GM19468 (cell line): ENCODE data around the gene GPC6.

Source experiments
- ATAC-seq: cut with Tn5 transposase; IDR thresholded peaks from one replicate; pipeline ENCODE4 v1.9.1; 2021; ENCODE audit warnings: mild to moderate bottlenecking, moderate library complexity, moderate number of reproducible peaks; ENCODE audit not compliant: unreplicated experiment; ENCODE audit errors: extremely low read depth

The GPC6 gene

DNA sequence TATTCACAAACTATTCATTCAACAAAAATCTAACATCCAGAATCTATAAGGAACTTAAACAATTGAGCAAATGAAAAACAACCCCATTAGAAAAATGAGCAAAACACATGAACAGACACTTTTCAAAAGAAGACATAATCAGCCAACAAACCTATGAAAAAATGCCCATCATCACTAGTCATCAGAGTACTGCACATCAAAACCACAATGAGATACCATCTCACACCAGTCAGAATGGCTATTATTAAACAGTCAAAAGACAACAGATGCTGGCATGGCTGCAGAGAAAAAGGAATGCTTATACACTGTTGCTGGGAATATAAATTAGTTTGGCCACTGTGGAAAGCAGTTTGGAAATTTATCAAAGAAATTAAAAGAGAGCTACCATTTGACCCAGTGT, 487.6 kb downstream of the GPC6 start:
- no peak for ATAC-seq

DNA sequence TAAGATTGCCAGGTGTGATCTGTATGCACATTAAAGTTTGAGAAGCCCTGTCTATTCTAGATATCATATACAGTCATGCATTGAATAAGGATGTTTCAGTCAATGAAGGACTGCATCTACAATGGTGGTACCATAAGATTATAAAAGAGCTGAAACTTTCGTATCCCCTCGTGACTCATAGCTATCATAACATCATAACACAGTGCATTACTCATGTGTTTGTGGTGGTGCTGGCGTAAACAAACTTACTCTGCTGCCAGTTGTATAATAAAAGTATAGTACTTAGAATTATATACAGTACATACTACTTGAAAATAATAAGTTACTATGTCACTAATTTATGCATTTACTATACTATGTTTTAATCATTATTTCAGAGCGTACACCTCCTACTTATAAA, 489.3 kb downstream of the GPC6 start:
- ATAC-seq = no peak

DNA sequence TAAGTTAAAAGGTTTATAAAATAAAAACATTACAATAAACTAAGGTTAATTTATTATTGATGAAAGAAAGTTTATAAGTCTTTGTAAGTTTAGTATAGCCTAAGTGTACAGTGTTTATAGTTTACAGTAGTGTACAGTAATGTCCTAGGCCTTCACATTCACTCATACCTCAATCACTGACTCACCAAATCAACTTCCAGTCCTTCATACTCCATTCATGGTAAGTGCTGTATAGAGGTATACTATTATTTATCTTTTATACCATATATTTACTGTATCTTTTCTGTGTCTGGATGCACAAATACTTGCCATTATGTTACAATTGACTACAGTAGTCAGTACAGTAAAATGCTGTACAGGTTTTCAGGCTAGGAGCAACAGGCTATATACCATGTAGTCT, 490.0 kb downstream of the GPC6 start:
- ATAC-seq = no peak

DNA sequence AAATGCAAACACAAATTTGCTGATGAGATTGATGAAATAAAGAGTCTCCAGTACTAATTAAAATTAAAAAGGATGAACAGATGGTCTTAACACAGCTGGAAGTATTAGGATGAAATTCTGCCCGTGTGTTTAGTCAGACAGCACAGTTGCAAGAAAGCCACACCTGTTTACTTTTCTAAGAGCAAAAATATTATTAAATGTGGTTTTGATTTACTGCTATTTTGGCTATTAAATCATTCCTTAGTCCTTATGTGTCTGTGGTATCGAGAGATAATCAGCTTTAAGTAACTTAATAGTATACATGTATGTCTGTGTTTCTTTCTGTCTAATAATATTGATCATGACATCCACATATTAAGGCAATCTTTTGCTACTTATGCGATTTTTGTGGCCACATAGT, 494.9 kb downstream of the GPC6 start:
- ATAC-seq = no peak

DNA sequence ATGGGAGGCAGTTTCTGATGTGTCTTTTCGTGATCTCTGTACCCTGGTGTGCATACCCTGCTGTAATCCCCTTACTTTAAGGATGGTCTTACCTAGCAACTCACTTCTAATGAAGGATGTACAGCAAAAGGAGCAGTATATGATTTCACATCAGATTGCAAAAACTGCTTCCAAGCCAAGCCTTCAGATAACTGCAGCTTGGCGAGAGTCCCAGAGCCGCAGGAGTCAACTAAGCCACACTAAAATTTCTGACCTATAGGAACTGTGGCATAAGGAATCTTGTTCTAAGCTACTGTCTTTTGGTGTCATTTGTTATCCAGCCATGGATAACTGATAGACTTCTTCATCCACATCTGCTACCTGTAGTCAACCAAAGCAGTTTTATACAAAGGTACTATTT, 496.7 kb downstream of the GPC6 start:
- no peak for ATAC-seq

DNA sequence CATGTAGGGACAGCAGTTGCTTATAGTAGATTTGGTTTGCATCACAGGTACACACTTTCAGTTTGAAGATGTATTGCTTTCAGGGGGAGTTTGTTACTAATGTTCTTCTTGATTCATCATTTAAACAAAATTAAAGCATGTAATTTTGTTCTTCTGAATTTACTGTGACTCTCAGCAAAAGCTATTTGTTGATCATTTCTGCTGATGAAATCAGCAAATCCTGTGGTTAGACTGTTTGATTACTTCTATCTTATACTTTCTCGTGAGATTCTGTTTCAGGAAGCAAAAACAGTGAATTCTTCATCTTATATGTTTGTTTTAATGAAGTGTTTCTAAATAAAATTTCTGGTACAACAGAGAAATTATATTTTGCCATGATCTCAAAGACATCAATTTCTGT, 497.6 kb downstream of the GPC6 start:
- no peak for ATAC-seq

DNA sequence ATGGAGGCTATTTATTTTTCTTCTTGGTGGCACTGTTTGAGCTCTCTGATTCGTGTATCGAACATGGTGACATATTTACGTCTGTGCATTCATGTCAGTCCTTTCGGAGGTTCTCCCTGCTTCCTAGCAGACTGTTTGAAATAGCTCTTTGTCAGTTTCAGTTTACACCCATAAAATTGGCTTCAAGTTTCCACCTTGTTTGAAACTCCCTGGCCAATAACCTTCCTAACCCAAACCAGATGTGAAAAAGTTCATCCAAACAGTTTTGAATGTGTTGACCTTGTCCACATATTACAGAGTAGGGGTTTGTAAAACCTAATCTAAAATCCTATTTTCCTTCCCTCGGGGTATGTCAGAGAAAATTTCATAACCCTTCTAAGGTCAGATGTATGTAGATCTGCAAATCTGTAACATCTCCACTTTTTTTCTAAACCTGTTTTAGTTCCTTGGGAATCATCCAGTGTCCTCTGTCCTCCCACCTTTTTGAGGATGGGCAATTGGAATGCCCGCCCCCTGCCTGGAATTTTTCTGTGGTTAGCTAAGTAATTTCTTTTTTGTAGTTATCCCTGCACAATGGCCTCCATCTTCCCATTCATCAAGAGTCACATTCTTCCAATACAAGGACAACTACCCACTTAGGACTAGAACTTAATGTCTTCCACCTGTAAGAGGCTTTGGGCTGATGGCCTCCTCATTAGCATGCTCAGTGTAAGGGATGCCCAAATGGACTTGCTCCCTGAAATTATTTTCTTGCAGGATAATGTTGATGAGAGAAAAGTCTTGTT, 499.8 kb downstream of the GPC6 start:
- no peak for ATAC-seq

DNA sequence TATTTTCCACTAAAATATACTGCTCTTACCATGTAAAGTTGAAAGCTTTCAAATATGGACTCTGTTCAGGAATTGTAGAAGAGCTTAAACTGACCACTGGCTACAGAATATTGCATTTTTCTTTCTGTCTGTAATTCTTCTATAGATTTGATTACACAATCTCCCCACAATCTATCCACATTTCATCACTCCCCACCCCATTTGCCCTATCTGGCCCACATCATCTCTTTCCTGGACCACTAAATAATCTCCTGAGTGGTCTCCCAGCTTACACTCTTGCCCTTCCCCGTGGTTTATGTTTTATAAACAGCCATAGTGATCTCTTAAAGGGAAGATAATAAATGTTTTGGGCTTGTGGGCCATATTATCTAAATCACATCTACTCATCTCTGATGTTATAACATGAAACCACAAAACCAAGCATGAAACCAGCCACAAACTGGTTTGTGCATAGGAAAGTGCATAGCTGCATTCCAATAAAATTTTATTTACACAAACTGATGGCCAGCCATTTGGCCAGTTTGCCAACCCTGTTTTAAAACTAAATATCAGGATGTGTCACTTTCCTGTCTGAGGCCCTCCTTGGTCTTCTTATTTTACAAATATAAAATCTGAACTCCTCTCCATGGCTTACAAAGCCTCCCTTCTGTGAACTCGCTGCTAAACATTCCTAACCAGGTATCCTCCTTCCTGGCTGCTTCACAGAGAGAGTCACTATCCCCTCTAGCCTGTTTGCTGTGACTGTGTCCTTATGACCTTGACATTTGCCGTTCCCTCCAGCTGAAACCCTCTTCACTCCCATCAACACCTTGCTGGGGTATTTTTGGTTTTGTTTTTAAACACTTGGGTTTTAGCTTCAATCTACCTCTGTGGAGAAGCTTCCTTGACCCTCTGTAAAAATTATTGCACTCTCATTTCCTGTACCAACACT, 500.9 kb downstream of the GPC6 start:
- ATAC-seq = no peak

DNA sequence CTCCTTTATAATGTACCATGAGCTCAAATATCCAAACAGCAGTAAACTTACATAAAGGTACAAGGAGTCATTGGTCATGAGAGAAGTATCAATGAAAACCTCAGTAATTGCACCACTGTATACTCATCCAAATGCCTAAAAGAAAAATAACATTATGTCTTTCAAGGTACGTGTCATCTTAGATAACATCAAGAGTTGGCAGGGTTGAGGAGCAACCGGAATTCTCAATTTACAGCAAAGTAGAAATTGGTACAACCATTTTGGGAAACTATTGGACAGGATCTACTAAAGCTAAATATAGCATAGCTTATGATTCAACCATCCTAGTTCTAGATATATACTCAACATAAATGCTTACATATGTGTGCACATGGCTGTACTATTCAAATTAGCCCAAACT, 502.8 kb downstream of the GPC6 start:
- ATAC-seq = no peak

DNA sequence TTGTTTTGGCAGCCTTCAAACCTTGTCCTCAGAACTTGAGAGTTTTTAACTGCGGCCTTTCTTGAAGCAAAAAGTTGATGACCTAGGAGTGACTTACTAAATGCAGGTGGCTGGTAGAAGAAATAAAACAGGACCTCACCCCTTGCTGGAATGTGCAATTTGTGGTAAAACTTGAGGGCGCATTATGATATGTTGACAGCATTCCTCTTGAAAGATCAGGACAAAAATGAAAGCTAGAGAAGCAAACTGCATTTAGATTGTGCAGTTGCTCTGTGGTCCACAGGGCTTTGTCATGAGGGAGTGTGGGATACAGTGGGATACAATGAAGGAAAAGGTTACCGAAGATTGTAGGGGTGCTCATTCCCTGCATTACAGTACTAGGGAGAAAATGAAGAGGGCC, 504.2 kb downstream of the GPC6 start:
- no peak for ATAC-seq

DNA sequence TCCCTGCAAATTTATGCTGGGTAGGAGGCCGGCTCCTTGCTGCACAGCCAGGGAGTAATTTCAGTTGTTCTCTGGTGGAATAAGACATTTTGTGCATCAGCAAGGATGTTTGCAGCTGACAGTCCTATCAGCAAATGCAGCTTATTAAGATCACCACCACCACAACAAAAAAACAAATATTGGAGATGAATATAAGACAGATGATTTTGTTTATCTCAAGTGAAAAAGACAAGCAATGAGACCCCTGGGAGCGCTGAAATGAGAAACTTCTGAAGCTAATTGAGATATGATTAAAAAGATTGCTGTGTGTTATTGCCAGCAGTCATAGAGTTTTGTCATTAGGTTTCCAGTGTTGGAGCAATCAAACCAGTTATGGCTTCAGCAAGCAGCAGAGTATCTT, 505.6 kb downstream of the GPC6 start:
- ATAC-seq = no peak

DNA sequence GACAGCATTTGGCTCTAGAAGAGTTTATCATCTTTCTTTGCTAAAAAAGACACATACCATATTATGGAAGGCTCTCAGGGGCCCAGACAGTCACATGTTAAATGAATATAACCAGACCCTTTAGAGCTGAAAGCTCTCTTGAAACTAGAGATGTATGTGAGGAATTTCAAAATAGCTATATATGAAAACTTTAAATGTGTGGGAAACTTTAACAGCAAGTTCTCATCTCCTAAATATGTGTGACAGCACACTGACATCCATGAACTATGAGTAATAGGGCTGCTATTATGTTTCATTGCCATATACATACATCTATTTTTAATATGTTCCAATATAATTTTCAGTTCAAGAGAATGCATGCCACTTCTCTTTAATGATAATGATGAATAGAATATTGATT, 509.5 kb downstream of the GPC6 start:
- ATAC-seq = no peak

DNA sequence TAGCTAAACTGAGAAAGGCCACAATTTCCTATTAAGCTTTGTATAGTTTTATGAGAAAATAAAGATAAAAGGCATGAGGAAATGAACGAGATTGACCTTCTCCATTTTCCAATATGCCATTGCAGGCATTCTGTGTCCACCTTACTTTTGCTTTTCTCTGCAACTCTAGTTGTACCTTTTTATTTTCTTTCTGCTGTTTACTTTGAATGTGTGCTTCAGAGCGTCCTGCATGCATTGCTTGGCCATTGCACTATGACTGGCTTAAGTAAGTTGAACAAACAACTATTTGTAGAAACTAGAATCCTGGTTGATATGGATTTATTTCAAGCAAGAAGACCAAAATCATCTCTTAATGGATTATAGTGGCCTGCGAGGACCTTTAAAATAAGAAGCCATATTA, 510.3 kb downstream of the GPC6 start:
- no peak for ATAC-seq

DNA sequence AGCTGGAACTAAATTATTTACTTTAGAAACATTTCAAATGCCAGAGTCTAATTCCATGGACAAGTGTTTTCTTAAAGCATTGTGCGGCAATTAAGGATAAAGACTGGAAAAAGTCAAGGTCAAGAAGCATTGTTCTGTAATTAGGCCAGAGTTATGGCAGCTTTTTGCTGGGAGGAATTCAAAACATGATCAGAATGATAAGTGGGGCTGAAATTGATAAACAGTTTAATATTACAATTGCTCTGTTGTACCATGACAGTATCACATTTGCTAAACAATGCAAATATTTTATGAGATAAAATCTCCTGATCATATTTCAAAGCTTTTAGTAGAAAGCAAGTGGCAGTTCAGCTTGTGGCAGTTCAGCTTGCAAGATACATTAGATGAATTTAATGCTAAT, 513.7 kb downstream of the GPC6 start:
- no peak for ATAC-seq

DNA sequence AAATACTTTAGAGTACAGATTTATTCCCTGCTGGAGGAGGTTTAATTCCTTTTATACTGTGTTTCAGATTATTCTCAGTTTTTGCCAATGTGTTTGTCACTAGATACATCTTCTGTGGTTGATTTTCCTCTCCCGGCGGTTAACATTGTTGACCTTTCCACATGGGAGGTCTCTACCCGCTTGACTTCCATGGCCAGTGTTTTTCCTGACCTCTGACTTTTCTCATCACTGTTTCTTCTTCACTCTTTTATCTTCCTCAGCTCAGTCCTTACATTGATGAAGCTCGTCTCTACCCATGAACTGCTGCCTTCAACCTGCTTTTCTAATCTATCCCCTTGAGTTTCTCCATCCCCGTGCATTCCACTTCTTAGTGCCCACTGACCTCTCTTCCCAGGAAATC, 517.4 kb downstream of the GPC6 start:
- no peak for ATAC-seq

DNA sequence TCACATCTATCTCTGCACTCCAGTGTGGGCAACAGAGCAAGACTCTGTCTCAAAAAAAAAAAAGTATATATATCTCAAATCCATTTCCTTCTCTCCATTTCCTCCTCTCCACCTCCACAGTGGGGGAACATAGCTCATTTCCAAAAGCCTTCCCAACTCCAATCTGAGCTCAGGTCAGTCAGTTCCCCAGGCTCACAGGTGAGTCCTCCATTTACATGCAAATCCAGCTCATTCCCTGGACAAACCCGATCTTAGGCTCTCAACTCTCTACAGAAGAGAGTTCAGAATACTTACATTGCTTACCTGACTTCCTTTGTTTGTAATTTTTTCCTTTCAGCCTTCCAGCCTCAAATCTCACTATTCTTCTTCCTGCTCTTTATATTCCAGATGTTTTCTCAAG, 518.3 kb downstream of the GPC6 start:
- ATAC-seq = no peak

DNA sequence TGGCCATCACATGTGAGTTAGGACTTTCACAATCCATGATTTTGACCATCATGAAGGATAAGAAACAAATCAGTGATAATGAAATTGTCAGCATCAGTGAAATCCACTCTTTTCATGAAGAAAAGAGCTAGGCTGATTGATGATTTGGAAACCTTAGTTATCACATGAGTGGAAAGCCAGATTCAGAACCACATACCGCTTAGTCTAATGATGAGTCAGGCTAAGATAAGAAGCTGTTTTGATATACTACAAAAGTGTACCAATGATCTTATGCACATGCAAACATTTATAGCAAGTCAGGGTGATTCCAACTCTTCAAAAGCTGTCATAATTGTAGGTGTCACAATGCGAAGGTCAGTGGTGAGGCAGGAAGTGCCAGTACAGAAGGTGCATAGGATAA, 519.3 kb downstream of the GPC6 start:
- no peak for ATAC-seq

DNA sequence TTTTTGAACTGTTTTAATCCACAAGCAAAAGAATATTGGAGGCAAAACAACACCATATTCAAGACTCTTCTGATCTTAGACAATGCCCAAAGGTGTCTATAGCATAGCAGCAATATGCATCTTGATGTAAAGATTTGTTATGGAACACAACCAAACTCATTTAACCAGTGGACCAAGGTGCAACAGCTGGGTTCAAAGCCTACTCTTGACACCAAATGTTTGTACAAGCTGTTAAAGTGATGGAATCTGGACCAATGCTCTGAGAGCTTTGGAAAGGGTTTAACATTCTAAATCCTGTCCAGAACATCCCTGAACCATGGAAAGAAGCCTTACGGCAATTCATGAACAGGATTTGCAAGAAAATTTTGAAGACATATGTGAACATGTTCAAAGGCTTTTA, 520.0 kb downstream of the GPC6 start:
- ATAC-seq = no peak

DNA sequence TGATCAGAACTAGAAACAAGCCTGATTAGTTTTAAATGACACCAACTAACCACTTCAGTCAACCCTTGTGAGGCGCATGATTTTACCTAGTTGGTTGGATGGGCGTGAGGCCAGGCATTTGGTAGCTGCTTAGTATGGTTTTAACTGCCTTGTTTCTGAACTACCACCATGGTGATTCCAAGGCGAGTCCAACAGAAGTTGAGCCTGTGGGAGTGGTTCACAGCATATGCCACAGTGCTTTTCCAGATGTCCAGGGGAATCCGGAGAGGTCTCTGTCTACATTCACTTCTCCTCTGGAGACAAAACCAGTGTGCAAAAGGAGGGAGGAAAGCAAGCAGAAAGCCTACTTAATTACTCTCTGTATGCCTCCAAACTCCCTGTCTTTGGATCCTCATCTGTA, 524.1 kb downstream of the GPC6 start:
- ATAC-seq = no peak

DNA sequence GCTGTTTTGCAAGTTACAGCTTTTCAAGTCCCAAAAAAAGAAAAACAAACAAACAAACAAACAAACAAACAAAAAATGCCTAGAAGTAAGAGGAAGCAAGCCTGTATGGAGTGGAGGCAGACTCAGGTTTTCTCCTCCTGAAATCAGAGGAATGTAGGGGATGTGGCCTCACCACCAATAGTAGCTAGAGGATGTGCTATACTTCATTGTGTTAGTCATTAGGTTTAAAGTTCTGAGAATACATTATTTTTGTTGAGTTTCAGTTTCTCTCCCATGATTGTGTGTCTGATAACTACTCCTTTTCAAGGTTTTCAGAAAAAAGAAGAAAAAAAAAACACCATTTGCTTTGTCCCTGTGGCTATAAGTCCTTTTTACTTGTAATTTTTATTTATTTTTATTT, 524.5 kb downstream of the GPC6 start:
- no peak for ATAC-seq

DNA sequence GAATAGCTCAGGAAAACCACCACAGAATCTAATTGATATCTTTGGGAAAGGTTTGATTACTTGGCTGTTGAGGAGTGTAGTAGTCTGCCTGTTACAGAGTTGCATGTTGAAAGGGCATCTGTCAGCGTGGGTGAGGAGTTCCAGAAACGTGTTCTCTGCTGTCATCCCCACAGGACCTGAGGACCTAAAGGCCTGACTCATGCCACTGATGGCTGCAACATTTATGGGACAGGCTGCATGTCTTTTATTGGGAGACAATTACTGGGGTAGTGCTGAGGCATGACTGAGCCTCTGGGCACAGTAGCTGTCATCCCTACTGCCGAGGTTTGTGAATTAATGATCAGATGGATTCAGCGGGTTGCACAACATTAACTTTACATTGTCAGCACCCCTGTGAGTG, 525.9 kb downstream of the GPC6 start:
- no peak for ATAC-seq

DNA sequence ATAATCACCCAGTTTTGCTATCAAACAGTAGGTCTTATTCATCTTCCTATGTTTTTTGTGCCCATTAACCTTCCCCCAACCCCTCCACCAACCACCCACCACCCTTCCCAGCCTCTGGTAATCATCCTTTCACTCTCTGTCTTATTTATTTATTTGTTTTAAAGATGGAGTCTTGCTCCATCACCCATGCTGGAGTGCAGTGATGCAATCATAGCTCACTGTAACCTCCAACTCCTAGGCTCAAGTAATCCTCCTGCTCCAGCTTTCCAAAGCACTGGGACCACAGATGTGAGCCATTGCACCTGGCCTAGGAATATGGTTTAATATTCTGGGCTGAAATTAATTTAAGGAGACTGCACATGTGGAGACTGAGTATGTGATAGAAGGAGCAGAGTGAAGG, 527.0 kb downstream of the GPC6 start:
- no peak for ATAC-seq
